HFFc6 (cell line): ENCODE results near the gene BRD4. TPM values are rescaled to one million over a fixed set of nuclear protein-coding genes. Genes with fewer than 3 reads are reported as not detected.

ENCODE experiments used
- DNase-seq: peaks from one replicate; pipeline ENCODE4 v3.0.0-alpha.2; 2018
- H3K27ac Mint-ChIP-seq: 2 replicates; pipeline ENCODE4 v1.8.0; 2020; ENCODE audit warnings: mild to moderate bottlenecking, mixed read lengths
- H3K27me3 Mint-ChIP-seq: 2 replicates; pipeline ENCODE4 v1.8.0; 2021; ENCODE audit warnings: mild to moderate bottlenecking, moderate library complexity, mixed read lengths; ENCODE audit not compliant: insufficient read depth
- H3K36me3 Mint-ChIP-seq: 2 replicates; pipeline ENCODE4 v1.8.0; 2021; ENCODE audit warnings: low read depth, mixed read lengths
- H3K4me1 Mint-ChIP-seq: 2 replicates; pipeline ENCODE4 v1.8.0; 2020; ENCODE audit warnings: low read depth, mixed read lengths
- H3K4me3 Mint-ChIP-seq: 2 replicates; pipeline ENCODE4 v1.8.0; 2020; ENCODE audit warnings: mild to moderate bottlenecking, moderate library complexity, mixed read lengths
- H3K9me3 Mint-ChIP-seq: 2 replicates; pipeline ENCODE4 v1.8.0; 2020; ENCODE audit warnings: mild to moderate bottlenecking, mixed read lengths
- CTCF ChIP-seq: fragments of 200-600 bp; sonication (generic); IDR thresholded peaks from 2 replicates; pipeline ENCODE4 v1.5.0; 2021; ENCODE audit warnings: antibody characterized with exemption, mild to moderate bottlenecking
- total RNA-seq, 6 experiments: library from RNA; stranded (reverse); fragmentation: NEBNext Ultra II Directional; extraction: Animal tissue kit (Norgen Biotek cat#: 25700); gene quantifications; 2 replicates in 1 of 6; 3 replicates in 5 of 6; pipeline ENCODE4 v1.2.3, GENCODE V29; 2021

BRD4 gene
- total RNA-seq, 6 experiments from 2014 or later = 74.9 to 85.2 (median 81.5) TPM

DNA sequence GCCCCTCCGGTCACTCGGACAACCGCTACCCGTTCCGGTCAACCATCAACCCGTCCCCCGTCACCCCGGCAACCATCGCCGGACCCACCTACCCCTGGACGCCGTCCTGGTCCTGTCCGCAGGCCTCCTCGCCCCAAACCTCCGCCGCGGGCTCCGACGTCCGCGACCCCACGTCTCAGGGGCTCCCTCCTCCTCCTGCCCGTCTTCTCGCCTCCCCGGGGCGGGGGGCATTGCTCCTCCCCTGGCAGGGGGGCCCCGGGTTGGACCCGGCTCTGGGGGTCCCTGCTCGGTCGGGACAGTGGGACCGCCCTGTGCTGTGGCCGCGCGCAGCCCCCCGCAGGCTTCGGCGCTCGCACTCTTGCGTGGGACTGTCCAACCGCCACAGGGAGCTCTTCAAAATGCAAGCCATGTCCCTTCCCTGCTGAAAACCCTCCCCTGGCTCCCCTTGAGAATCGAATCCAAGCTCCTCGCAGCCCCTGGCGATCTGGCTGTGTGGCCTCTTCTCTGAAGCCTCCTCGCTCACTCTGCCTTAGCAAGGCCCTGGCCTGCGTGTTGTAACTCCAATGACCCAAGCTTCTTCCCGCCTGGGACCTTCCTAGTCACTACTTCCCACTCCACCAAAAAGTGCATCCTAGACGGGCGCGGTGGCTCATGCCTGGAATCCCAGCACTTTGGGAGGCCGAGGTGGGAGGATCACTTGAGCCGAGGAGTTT lies 108.5 kb downstream of the BRD4 start:
- Mint-ChIP-seq H3K27ac (peak overlapping the region; percentile 88), H3K4me3 (peak overlapping the region; percentile 85), H3K9me3 (no peaks in the 10 kb centered on the region), H3K27me3 (peaks cover 2% of the 10 kb centered on the region), H3K4me1 (peaks cover 18% of the 10 kb centered on the region), H3K36me3 (no peaks in the 10 kb centered on the region)
- TF ChIP-seq CTCF = no peak
- no peak for DNase-seq

GRCh38 chr19:15222738-15223648 lies 109.3 kb downstream of the BRD4 start:
- peaks cover 2% of the 10 kb centered on the region for H3K27me3 Mint-ChIP-seq
- H3K36me3 Mint-ChIP-seq = no peaks in the 10 kb centered on the region
- peak overlapping the region; percentile 85 for H3K4me3 Mint-ChIP-seq
- DNase-seq = peak; percentile 96
- TF ChIP-seq CTCF = no peak
- H3K27ac Mint-ChIP-seq = peak overlapping the region; percentile 88
- H3K4me1 Mint-ChIP-seq = peaks cover 18% of the 10 kb centered on the region
- H3K9me3 Mint-ChIP-seq = no peaks in the 10 kb centered on the region

DNA sequence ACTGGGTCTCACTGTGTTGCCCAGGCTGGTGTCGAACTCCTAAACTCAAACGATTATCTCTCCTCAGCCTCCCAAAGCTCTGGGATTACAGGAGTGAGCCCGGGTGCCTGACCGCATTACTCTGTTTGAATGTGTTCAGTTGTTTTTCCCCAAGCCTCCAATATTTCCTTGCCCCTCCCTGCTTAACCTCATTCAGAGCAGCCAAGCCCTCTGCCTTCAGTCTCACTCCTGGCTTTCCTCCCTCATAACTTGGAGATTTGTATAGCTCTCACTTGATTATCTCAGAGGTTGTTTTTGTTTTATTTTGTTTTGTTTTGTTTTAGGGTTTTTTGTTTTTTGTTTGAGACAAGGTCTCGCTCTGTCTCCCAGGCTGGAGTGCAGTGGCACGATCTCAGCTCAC lies 111.5 kb downstream of the BRD4 start:
- peaks cover 18% of the 10 kb centered on the region for H3K4me1 Mint-ChIP-seq
- no peak for DNase-seq
- no peak overlapping the region for H3K4me3 Mint-ChIP-seq
- no peaks in the 10 kb centered on the region for H3K36me3 Mint-ChIP-seq
- H3K27ac Mint-ChIP-seq = no peak overlapping the region; the same call in 1 of the 2 replicates
- H3K9me3 Mint-ChIP-seq = no peaks in the 10 kb centered on the region
- H3K27me3 Mint-ChIP-seq = peaks cover 5% of the 10 kb centered on the region
- TF ChIP-seq CTCF = no peak

DNA sequence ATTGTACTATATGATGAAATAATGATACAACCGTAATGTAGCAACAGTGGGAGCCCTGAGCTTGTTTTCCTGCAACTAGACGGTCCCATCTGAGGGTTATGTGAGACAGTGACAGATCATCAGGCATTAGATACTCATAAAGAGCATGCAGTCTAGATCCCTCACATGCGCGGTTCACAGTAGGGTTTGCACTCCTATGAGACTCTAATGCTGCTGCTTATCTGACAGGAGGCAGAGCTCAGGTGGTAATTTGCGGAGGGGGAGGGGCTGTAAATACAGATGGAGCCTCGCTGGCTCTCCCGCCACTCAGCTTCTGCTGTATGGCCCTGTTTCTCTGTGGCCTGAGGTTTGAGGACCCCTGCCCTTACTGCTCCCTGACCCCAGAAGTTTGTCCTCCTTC lies 113.8 kb downstream of the BRD4 start:
- Mint-ChIP-seq H3K27ac (no peak overlapping the region), H3K36me3 (no peaks in the 10 kb centered on the region), H3K4me1 (peaks cover 12% of the 10 kb centered on the region), H3K4me3 (no peak overlapping the region), H3K27me3 (peaks cover 6% of the 10 kb centered on the region), H3K9me3 (no peaks in the 10 kb centered on the region)
- no peak for TF ChIP-seq CTCF
- DNase-seq = no peak

DNA sequence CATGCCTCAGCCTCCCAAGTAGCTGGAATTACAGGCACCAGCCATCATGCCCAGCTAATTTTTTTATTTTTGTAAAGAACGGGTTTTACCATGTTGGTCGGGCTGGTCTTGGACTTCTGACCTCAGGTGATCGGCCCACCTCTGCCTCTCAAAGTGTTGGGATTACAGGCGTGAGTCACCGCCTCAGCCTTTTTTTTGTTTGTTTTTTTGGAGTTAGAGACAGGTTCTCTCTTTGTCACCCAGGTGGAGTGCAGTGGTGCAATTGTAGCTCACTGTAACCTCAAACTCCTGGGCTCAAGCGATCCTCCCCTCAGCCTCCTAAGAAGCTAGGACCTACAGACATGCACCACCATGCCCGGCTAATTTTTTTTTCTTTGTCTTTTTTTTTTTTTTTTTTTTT lies 116.0 kb downstream of the BRD4 start:
- no peak overlapping the region for H3K4me3 Mint-ChIP-seq
- peaks cover 6% of the 10 kb centered on the region for H3K27me3 Mint-ChIP-seq
- H3K4me1 Mint-ChIP-seq = no peaks in the 10 kb centered on the region
- no peak overlapping the region for H3K27ac Mint-ChIP-seq
- no peak for DNase-seq
- no peaks in the 10 kb centered on the region for H3K36me3 Mint-ChIP-seq
- TF ChIP-seq CTCF = no peak
- H3K9me3 Mint-ChIP-seq = no peaks in the 10 kb centered on the region
